SU-DHL-6 (cell line): ENCODE data around the gene ECT2.

ENCODE experiments used
- H2AFZ ChIP-seq: fragments of 200-600 bp; sonication (generic); 2 replicates; pipeline ENCODE4 v1.6.1; 2014; ENCODE audit warnings: low read depth, mild to moderate bottlenecking, moderate library complexity, mixed read lengths, antibody characterized with exemption, low read length; ENCODE audit not compliant: severe bottlenecking
- H3F3A ChIP-seq: fragments of 200-600 bp; shearing (Covaris generic); 2 replicates; pipeline ENCODE4 v1.6.0; 2016; ENCODE audit warnings: antibody characterized with exemption, mild to moderate bottlenecking; ENCODE audit not compliant: insufficient read depth
- H3K27ac ChIP-seq: fragments of 200-600 bp; sonication (generic); 2 replicates; pipeline ENCODE4 v1.5.1; 2016; ENCODE audit warnings: low read depth, mild to moderate bottlenecking, low read length, moderate library complexity, mixed read lengths
- H3K27me3 ChIP-seq: fragments of 200-600 bp; sonication (generic), shearing (Covaris generic); 2 replicates; pipeline ENCODE4 v1.6.0; 2014; ENCODE audit warnings: mild to moderate bottlenecking, low read length
- H3K36me3 ChIP-seq: fragments of 200-600 bp; sonication (generic); 2 replicates; pipeline ENCODE4 v1.6.1; 2014; ENCODE audit warnings: mild to moderate bottlenecking, low read length, mixed read lengths
- H3K4me2 ChIP-seq: fragments of 300-600, 200-600 bp; shearing (Covaris generic), sonication (generic); 2 replicates; pipeline ENCODE4 v1.6.0; 2014; ENCODE audit warnings: low read length, low read depth, mild to moderate bottlenecking; ENCODE audit not compliant: poor library complexity, severe bottlenecking
- H3K4me3 ChIP-seq: fragments of 200-600 bp; sonication (generic); 2 replicates; pipeline ENCODE4 v1.5.1; 2014; ENCODE audit warnings: antibody characterized with exemption, low read length, mild to moderate bottlenecking, mixed read lengths; ENCODE audit not compliant: insufficient read depth, poor library complexity, severe bottlenecking
- H3K79me2 ChIP-seq: fragments of 200-600 bp; sonication (generic); 2 replicates; pipeline ENCODE4 v1.6.1; 2014; ENCODE audit warnings: mild to moderate bottlenecking, low read length, moderate library complexity; ENCODE audit not compliant: insufficient read depth
- H3K9ac ChIP-seq: fragments of 200-600 bp; sonication (generic); 2 replicates; pipeline ENCODE4 v1.7.0; 2014; ENCODE audit warnings: mild to moderate bottlenecking, low read length
- H3K9me2 ChIP-seq: fragments of 200-600 bp; sonication (generic); replicated peaks from 2 replicates; pipeline ENCODE4 v1.6.1; 2014; ENCODE audit warnings: low read length; ENCODE audit not compliant: insufficient read depth
- H3K9me3 ChIP-seq: fragments of 200-600 bp; sonication (generic); 2 replicates; pipeline ENCODE4 v1.6.1; 2014; ENCODE audit warnings: low read length, mixed read lengths; ENCODE audit not compliant: insufficient read depth
- H4K20me1 ChIP-seq: fragments of 200-600 bp; sonication (generic); 2 replicates; pipeline ENCODE4 v1.6.1; 2014; ENCODE audit warnings: low read depth, mild to moderate bottlenecking, antibody characterized with exemption, low read length, moderate library complexity, mixed read lengths
- CTCF ChIP-seq: fragments of 200-600 bp; sonication (generic); IDR thresholded peaks from one replicate; pipeline ENCODE4 v1.5.1; 2017; ENCODE audit warnings: antibody characterized with exemption, mild to moderate bottlenecking, low read length, moderate library complexity; ENCODE audit not compliant: insufficient read depth, poor library complexity, severe bottlenecking
- EZH2phosphoT487 ChIP-seq: fragments of 200-600 bp; sonication (generic), shearing (Covaris generic); conservative IDR thresholded peaks from 2 replicates; pipeline ENCODE4 v1.6.1; 2018; ENCODE audit warnings: mild to moderate bottlenecking, antibody characterized with exemption, low read length, moderate library complexity, mixed read lengths

ECT2 gene

GRCh38 chr3:172746475-172746874, 4.1 kb upstream of the ECT2 start:
- Histone ChIP-seq H3K27me3 (no peaks in the 10 kb centered on the region), H3K4me2 (no peak overlapping the region), H3K9ac (no peak overlapping the region), H2AFZ (no peak overlapping the region), H3K9me3 (no peaks in the 10 kb centered on the region), H3K79me2 (peaks cover 9% of the 10 kb centered on the region), H3K4me3 (no peak overlapping the region), H4K20me1 (no peaks in the 10 kb centered on the region), H3K36me3 (no peaks in the 10 kb centered on the region), H3K9me2 (no peaks in the 10 kb centered on the region), H3F3A (peaks cover 11% of the 10 kb centered on the region; the same call in 1 of the 2 replicates), H3K27ac (no peak overlapping the region)
- no peak for TF ChIP-seq EZH2phosphoT487
- TF ChIP-seq CTCF, result no peak

- H3K36me3 ChIP-seq, result peaks cover 13% of the 10 kb centered on the region
- peak overlapping the region; percentile 60; the same call in 1 of the 2 replicates for H3K9ac ChIP-seq
- H3K27ac ChIP-seq, result no peak overlapping the region
- peak overlapping the region; percentile 99 for H2AFZ ChIP-seq
- no peaks in the 10 kb centered on the region for H3K9me2 ChIP-seq
- no peaks in the 10 kb centered on the region; the same call in 1 of the 2 replicates for H4K20me1 ChIP-seq
- peak overlapping the region; percentile 96 for H3K4me2 ChIP-seq
- no peaks in the 10 kb centered on the region for H3K27me3 ChIP-seq
- H3K9me3 ChIP-seq, result no peaks in the 10 kb centered on the region
- H3K79me2 ChIP-seq, result peaks cover 38% of the 10 kb centered on the region
- peaks cover 12% of the 10 kb centered on the region for H3F3A ChIP-seq
- H3K4me3 ChIP-seq, result no peak overlapping the region
- TF ChIP-seq CTCF (no peak), EZH2phosphoT487 (no peak)
Observed at GRCh38 chr3:172749230-172749965, 1.1 kb upstream of the ECT2 start.

DNA sequence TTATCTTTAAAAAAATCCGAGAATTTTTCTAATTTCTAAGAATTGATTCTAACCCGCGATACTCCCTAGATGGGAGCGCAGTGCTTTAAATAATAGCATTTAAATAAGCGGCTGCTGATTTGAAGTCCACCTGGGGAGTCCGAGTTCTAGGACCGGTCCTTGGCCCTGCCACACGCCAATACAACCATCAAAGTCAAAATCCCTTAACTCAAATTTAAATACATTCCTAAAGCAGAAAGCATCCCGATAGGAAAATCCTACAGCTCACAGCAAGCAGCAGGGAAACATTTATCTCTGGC, 508 bp upstream of the ECT2 start:
- peaks cover 15% of the 10 kb centered on the region for H3F3A ChIP-seq
- H3K9ac ChIP-seq, result peak overlapping the region; percentile 60
- H2AFZ ChIP-seq, result peak overlapping the region; percentile 99

More for the DNA sequence above, 508 bp upstream of the ECT2 start:
- Histone ChIP-seq H3K9me2 (no peaks in the 10 kb centered on the region), H3K4me3 (peak overlapping the region; percentile 57), H3K27ac (0 out of 2 replicates have a peak overlapping the region, but pooled peaks have one; percentile 32), H3K27me3 (no peaks in the 10 kb centered on the region), H3K79me2 (peaks cover 44% of the 10 kb centered on the region), H3K4me2 (peak overlapping the region; percentile 96), H3K36me3 (peaks cover 20% of the 10 kb centered on the region), H3K9me3 (no peaks in the 10 kb centered on the region), H4K20me1 (peaks cover 4% of the 10 kb centered on the region; the same call in 1 of the 2 replicates)
- TF ChIP-seq CTCF (no peak), EZH2phosphoT487 (no peak)
